AML-193 (cell line): ENCODE results near the gene JMJD1C.

ENCODE experiments used
- DNase-seq, 2 experiments: peaks; one replicate each; lab custom pipeline; 2025; lab: John Stamatoyannopoulos, UW

Gene JMJD1C

GRCh38 chr10:63478564-63478963, 12.8 kb upstream of the JMJD1C start:
- no peak for DNase-seq

GRCh38 chr10:63477927-63478326, 12.2 kb upstream of the JMJD1C start:
- no peak for DNase-seq

GRCh38 chr10:63474488-63474887, 8.7 kb upstream of the JMJD1C start:
- DNase-seq, result no peak

DNA sequence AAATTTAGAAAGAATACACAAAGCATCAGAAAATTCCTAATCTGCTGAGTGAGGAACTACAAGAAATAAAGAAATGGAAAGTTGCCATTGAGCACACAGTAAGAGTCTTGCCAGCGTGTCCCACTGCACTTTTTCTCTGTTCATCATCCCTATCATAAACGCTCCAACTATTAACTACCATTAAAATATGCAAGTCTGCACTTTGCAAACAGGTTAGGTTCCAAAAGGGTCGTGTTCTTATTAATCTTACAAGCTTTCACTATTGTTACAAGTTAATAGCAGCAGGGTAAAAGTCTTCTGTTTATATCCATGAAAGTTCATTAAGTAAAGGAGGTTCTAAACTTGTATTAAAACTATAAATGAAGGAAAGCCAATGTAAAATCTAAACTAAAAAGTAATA, 5.2 kb upstream of the JMJD1C start:
- DNase-seq, result no peak

GRCh38 chr10:63468947-63469346, 3.2 kb upstream of the JMJD1C start:
- no peak for DNase-seq

GRCh38 chr10:63467841-63468240, 2.1 kb upstream of the JMJD1C start:
- DNase-seq, result no peak

GRCh38 chr10:63466144-63466935, 563 bp upstream of the JMJD1C start:
- DNase-seq, result no peak

DNA sequence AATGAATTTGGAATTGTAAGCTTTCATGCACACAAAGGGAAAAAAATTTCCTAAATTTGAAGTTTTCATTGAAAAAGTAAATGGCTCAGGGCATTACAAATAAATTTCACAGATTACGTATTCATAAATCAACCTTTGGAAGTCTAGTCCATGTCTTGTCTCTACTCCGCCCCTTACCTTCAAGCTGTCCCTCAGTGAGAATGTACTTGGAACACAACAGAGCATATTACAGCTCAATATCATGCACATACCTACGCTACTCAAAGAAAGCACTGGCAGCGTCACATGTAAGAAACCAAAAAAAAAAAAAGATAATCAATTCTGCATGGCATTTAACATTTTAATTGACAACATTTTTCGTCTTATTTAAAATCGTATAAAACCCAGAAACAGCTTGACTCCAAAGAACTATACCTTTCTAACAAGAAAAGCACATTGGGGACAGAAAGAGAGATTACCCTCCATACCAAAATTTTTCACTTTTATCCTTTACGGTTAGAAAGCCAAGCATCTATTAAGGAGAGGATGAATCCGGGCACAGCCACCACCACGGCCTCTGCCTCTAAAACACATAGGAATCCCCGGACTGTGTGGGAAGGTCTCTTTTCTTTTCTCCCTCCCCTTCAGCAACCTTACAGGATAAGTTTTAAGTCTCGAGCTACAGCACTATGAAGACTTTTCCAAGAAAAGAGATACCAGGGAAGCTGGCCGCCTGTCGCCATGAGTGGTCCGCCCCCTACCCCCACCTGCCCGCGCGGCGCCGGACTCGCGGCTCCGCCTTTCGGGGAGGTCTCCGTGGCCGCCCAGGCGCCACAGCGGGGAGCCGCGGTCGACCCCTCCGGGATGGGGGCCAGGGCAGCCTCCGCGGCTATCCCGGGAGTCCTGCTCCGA, 1.1 kb downstream of the JMJD1C start:
- DNase-seq, result no peak

- no peak for DNase-seq
These were observed 3.3 kb downstream of the JMJD1C start for GRCh38 chr10:63462442-63462841.

- no peak for DNase-seq
These were observed 7.6 kb downstream of the JMJD1C start for GRCh38 chr10:63458177-63458576.

- no peak for DNase-seq
These were observed 8.2 kb downstream of the JMJD1C start for GRCh38 chr10:63457594-63457993.

DNA sequence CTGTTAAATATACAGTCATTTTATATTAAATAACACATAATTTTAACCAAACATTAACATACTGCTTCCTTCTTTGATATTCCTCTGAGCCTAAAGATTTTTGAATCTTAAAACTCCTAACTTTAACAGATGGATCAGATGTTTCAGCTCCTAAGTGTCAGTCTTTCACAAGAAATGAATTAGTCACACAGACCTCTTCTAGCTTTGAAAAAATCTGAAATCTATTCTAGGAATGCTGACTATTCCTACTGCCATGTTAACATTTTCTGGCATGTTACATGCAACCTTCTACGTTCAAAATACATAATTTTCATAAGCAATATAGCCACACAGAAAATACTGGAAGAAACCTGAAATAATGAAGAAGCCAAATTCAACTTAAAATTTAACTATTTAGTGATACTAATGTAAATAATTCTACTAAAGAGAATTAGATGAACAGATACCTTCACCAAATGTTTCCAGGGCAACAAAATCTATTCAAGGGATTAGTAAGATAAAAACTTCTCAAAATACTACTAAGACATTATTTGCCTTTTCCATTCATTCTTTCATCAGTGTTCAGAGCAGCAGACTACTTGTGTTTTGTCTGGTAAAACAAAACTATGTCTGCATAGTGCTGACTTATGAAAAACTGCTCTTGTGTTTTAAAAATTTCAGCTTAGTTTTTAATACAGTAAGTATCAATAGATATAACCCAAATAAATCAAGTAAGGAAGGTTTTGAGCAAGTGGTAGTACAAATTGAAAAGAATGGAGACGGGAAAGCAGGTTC, 9.2 kb downstream of the JMJD1C start:
- no peak for DNase-seq

- no peak for DNase-seq
These were observed 10.3 kb downstream of the JMJD1C start for GRCh38 chr10:63455507-63455906.

GRCh38 chr10:63454631-63455030, 11.1 kb downstream of the JMJD1C start:
- DNase-seq, result no peak

DNA sequence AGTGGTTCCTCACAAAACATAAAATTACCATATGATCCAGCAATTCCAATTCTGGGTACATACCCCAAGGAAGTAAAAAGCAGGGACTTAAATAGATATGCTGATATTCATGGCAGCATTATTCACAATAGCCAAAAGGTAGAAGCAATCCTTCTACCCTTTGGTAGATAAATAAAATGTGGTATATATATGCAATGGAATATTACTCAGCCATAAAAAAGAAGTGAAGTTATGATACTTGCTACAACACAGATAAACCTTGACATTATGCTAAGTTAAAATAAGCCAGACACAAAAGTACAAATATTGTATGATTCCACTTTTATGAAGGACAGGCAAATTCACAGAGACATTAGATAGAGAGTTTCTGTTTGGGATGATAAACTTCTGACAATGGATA, 13.3 kb downstream of the JMJD1C start:
- no peak for DNase-seq

- no peak for DNase-seq
These were observed 18.9 kb downstream of the JMJD1C start for GRCh38 chr10:63446716-63447440.

DNA sequence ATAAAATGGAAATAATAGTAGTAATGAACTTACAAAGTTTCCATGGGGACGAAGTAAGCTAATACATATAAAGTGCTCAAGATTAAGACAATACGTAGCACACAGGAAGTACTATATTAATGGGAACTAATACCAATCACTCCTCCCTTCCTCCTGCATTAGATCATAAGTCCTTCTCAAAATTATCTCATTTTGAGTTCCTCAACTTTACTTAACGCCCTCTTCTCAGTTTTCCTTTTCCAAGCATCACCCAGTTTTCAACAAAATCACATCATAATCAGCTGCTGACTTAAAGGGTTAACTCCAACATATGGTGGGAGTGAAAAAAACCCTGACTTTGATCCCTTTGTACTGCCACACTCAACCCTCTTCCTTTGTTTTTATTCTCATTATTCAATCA, 24.4 kb downstream of the JMJD1C start:
- DNase-seq, result no peak

DNA sequence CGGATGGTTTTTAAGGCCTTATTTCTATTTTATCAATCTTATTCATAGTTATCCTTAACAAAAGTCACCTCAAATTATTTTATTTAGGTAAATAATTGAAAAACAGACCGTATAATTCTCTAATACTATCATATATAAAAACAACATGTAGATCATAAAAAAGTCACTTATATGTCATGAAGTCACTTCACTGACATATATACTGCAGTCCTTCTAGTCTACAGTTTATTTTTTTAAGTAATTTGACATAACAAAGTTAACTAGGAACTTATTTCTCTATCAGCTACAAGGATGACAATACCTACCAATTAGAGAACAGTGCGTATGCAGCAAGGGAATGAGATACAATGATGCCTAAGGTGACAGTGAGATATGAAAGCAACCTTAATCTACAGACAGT, 26.2 kb downstream of the JMJD1C start:
- DNase-seq, result no peak

- no peak for DNase-seq
These were observed 27.0 kb downstream of the JMJD1C start for GRCh38 chr10:63438506-63439498.

GRCh38 chr10:63437116-63437949, 28.4 kb downstream of the JMJD1C start:
- DNase-seq, result peak; percentile 4 to 44
